ENCODE measurements around the gene DNAJB6. TPM values are rescaled to one million over a fixed set of nuclear protein-coding genes. Genes with fewer than 3 reads are reported as not detected.

The DNAJB6 gene
- total and polyA plus RNA-seq, 7 experiments from 2014 or later, result 79.8 to 219 (median 114) TPM

GRCh38 chr7:157461573-157462418 is 125.0 kb downstream of the DNAJB6 start:
- Histone ChIP-seq H3K4me3 (ENCODE audit: low read length) (no peak overlapping the region), H3K4me1 (ENCODE audit: control insufficient read depth in 2 of 2, insufficient read depth in 2 of 2, low read length in 2 of 2) (no peaks in the 10 kb centered on the region), H3K27me3 (ENCODE audit: control insufficient read depth in 2 of 2, insufficient read depth in 2 of 2, low read length in 2 of 2) (no peaks in the 10 kb centered on the region), H3K36me3 (ENCODE audit: control insufficient read depth in 2 of 3, insufficient read depth in 3 of 3, low read length in 3 of 3) (no peaks in the 10 kb centered on the region), H3K9me3 (ENCODE audit: control insufficient read depth in 2 of 3, low read length in 3 of 3) (no peaks in the 10 kb centered on the region), H3K27ac (ENCODE audit: low read depth, low read length) (no peak overlapping the region)
- Mint-ChIP-seq H3K27me3 (peaks cover 0 to 52% (median 0%) of the 10 kb centered on the region in 5 donors), H3K4me3 (peak overlapping the region in 1 of 10 donors; percentile 42), H3K4me1 (peaks cover 9 to 29% (median 20%) of the 10 kb centered on the region in 7 donors), H3K9me3 (no peaks in the 10 kb centered on the region), H3K27ac (peak overlapping the region in 5 of 9 donors; percentile 14 to 78 (median 51)), H3K36me3 (no peaks in the 10 kb centered on the region)
- ATAC-seq (no peak), DNase-seq (no peak)
- ChIA-PET POLR2A (interaction anchor here (1.7 kb wide), 1 partner anchor 10 kb away, joined by 8 read pairs; no protein-coding TSS in a partner anchor), CTCF (interaction anchor here (0.8 kb wide), 1 partner anchor 9 kb away, joined by 5 read pairs; no protein-coding TSS in a partner anchor)
- intact Hi-C loops (cut with micrococcal nuclease), result no loop called here

- CTCF ChIA-PET, result no interaction called here
- peak overlapping the region in 1 of 10 donors; percentile 5 for H3K4me3 Mint-ChIP-seq
- H3K27me3 Mint-ChIP-seq, result peaks cover 0 to 49% (median 0%) of the 10 kb centered on the region in 5 donors
- H3K27ac Mint-ChIP-seq, result peak overlapping the region in 7 of 9 donors; percentile 1 to 94 (median 76)
- no peaks in the 10 kb centered on the region for H3K4me1 ChIP-seq (ENCODE audit: control insufficient read depth in 2 of 2, insufficient read depth in 2 of 2, low read length in 2 of 2)
- POLR2A ChIA-PET, result interaction anchor here (0.5 to 1.7 kb wide), 2 partner anchors 9 to 177 kb away, joined by 3 to 8 read pairs; no protein-coding TSS in a partner anchor
- no peak overlapping the region for H3K4me3 ChIP-seq (ENCODE audit: low read length)
- no peaks in the 10 kb centered on the region for H3K9me3 ChIP-seq (ENCODE audit: control insufficient read depth in 2 of 3, low read length in 3 of 3)
- ATAC-seq (no peak), DNase-seq (no peak)
- peaks cover 9 to 29% (median 20%) of the 10 kb centered on the region in 7 donors for H3K4me1 Mint-ChIP-seq
- no peak overlapping the region for H3K27ac ChIP-seq (ENCODE audit: low read depth, low read length)
- no peaks in the 10 kb centered on the region for H3K36me3 ChIP-seq (ENCODE audit: control insufficient read depth in 2 of 3, insufficient read depth in 3 of 3, low read length in 3 of 3)
- H3K36me3 Mint-ChIP-seq, result no peaks in the 10 kb centered on the region
- intact Hi-C loops (cut with micrococcal nuclease), result no loop called here
- H3K9me3 Mint-ChIP-seq, result no peaks in the 10 kb centered on the region
- H3K27me3 ChIP-seq (ENCODE audit: control insufficient read depth in 2 of 2, insufficient read depth in 2 of 2, low read length in 2 of 2), result no peaks in the 10 kb centered on the region
Observed at GRCh38 chr7:157462419-157462771, 125.6 kb downstream of the DNAJB6 start.

- H3K4me3 ChIP-seq (ENCODE audit: low read length), result no peak overlapping the region
- Mint-ChIP-seq H3K9me3 (no peaks in the 10 kb centered on the region), H3K27ac (peak overlapping the region in 8 of 9 donors; percentile 1 to 94 (median 77)), H3K27me3 (peaks cover 0 to 44% (median 0%) of the 10 kb centered on the region in 5 donors), H3K36me3 (no peaks in the 10 kb centered on the region), H3K4me1 (peaks cover 9 to 31% (median 20%) of the 10 kb centered on the region in 7 donors), H3K4me3 (peak overlapping the region in 1 of 10 donors; percentile 5)
- ChIA-PET POLR2A (interaction anchor here (0.5 to 1.7 kb wide), 2 partner anchors 9 to 177 kb away, joined by 3 to 8 read pairs; no protein-coding TSS in a partner anchor), CTCF (no interaction called here)
- no peaks in the 10 kb centered on the region for H3K4me1 ChIP-seq (ENCODE audit: control insufficient read depth in 2 of 2, insufficient read depth in 2 of 2, low read length in 2 of 2)
- H3K27me3 ChIP-seq (ENCODE audit: control insufficient read depth in 2 of 2, insufficient read depth in 2 of 2, low read length in 2 of 2), result no peaks in the 10 kb centered on the region
- no peaks in the 10 kb centered on the region for H3K36me3 ChIP-seq (ENCODE audit: control insufficient read depth in 2 of 3, insufficient read depth in 3 of 3, low read length in 3 of 3)
- intact Hi-C loops (cut with micrococcal nuclease), result no loop called here
- no peaks in the 10 kb centered on the region for H3K9me3 ChIP-seq (ENCODE audit: control insufficient read depth in 2 of 3, low read length in 3 of 3)
- DNase-seq (no peak), ATAC-seq (peak; percentile 18)
- H3K27ac ChIP-seq (ENCODE audit: low read depth, low read length), result no peak overlapping the region
Observed at GRCh38 chr7:157462840-157463239, 126.0 kb downstream of the DNAJB6 start.

GRCh38 chr7:157463245-157463644 is 126.4 kb downstream of the DNAJB6 start:
- H3K4me3 Mint-ChIP-seq, result no peak overlapping the region
- DNase-seq, result no peak
- peaks cover 0 to 41% (median 0%) of the 10 kb centered on the region in 5 donors for H3K27me3 Mint-ChIP-seq
- ATAC-seq, result no peak
- H3K9me3 Mint-ChIP-seq, result no peaks in the 10 kb centered on the region
- no peak overlapping the region for H3K27ac ChIP-seq (ENCODE audit: low read depth, low read length)
- no peak overlapping the region for H3K4me3 ChIP-seq (ENCODE audit: low read length)
- H3K36me3 ChIP-seq (ENCODE audit: control insufficient read depth in 2 of 3, insufficient read depth in 3 of 3, low read length in 3 of 3), result no peaks in the 10 kb centered on the region
- no peaks in the 10 kb centered on the region for H3K36me3 Mint-ChIP-seq
- no peaks in the 10 kb centered on the region for H3K4me1 ChIP-seq (ENCODE audit: control insufficient read depth in 2 of 2, insufficient read depth in 2 of 2, low read length in 2 of 2)
- intact Hi-C loops (cut with micrococcal nuclease), result no loop called here
- H3K27me3 ChIP-seq (ENCODE audit: control insufficient read depth in 2 of 2, insufficient read depth in 2 of 2, low read length in 2 of 2), result no peaks in the 10 kb centered on the region
- ChIA-PET POLR2A (interaction anchor here (0.5 to 1.7 kb wide), 2 partner anchors 8 to 176 kb away, joined by 3 to 8 read pairs; no protein-coding TSS in a partner anchor), CTCF (no interaction called here)
- peak overlapping the region in 4 of 9 donors; percentile 2 to 94 (median 80) for H3K27ac Mint-ChIP-seq
- no peaks in the 10 kb centered on the region for H3K9me3 ChIP-seq (ENCODE audit: control insufficient read depth in 2 of 3, low read length in 3 of 3)
- peaks cover 9 to 32% (median 20%) of the 10 kb centered on the region in 7 donors for H3K4me1 Mint-ChIP-seq

GRCh38 chr7:157464111-157464970 is 127.5 kb downstream of the DNAJB6 start:
- H3K36me3 ChIP-seq (ENCODE audit: control insufficient read depth in 2 of 3, insufficient read depth in 3 of 3, low read length in 3 of 3), result no peaks in the 10 kb centered on the region
- no peak for DNase-seq
- Mint-ChIP-seq H3K27me3 (peaks cover 0 to 35% (median 0%) of the 10 kb centered on the region in 5 donors), H3K4me1 (peaks cover 9 to 32% (median 20%) of the 10 kb centered on the region in 7 donors), H3K4me3 (no peak overlapping the region), H3K36me3 (no peaks in the 10 kb centered on the region), H3K27ac (peak overlapping the region in 5 of 9 donors; percentile 28 to 53 (median 36)), H3K9me3 (no peaks in the 10 kb centered on the region)
- no peak overlapping the region for H3K4me3 ChIP-seq (ENCODE audit: low read length)
- H3K4me1 ChIP-seq (ENCODE audit: control insufficient read depth in 2 of 2, insufficient read depth in 2 of 2, low read length in 2 of 2), result no peaks in the 10 kb centered on the region
- ChIA-PET CTCF (no interaction called here), POLR2A (no interaction called here)
- no peaks in the 10 kb centered on the region for H3K9me3 ChIP-seq (ENCODE audit: control insufficient read depth in 2 of 3, low read length in 3 of 3)
- H3K27me3 ChIP-seq (ENCODE audit: control insufficient read depth in 2 of 2, insufficient read depth in 2 of 2, low read length in 2 of 2), result no peaks in the 10 kb centered on the region
- no peak for ATAC-seq
- H3K27ac ChIP-seq (ENCODE audit: low read depth, low read length), result no peak overlapping the region
- intact Hi-C loops (cut with micrococcal nuclease), result no loop called here

GRCh38 chr7:157464971-157465886 is 128.4 kb downstream of the DNAJB6 start:
- H3K27ac ChIP-seq (ENCODE audit: low read depth, low read length), result no peak overlapping the region
- H3K27me3 Mint-ChIP-seq, result peaks cover 0 to 32% (median 0%) of the 10 kb centered on the region in 5 donors
- no peak for DNase-seq

More at GRCh38 chr7:157464971-157465886, 128.4 kb downstream of the DNAJB6 start:
- H3K27ac Mint-ChIP-seq, result peak overlapping the region in 2 of 9 donors; percentile 28 to 47
- Histone ChIP-seq H3K4me1 (ENCODE audit: control insufficient read depth in 2 of 2, insufficient read depth in 2 of 2, low read length in 2 of 2) (no peaks in the 10 kb centered on the region), H3K4me3 (ENCODE audit: low read length) (no peak overlapping the region), H3K36me3 (ENCODE audit: control insufficient read depth in 2 of 3, insufficient read depth in 3 of 3, low read length in 3 of 3) (no peaks in the 10 kb centered on the region), H3K27me3 (ENCODE audit: control insufficient read depth in 2 of 2, insufficient read depth in 2 of 2, low read length in 2 of 2) (no peaks in the 10 kb centered on the region), H3K9me3 (ENCODE audit: control insufficient read depth in 2 of 3, low read length in 3 of 3) (no peaks in the 10 kb centered on the region)
- no peaks in the 10 kb centered on the region for H3K36me3 Mint-ChIP-seq
- ChIA-PET POLR2A (no interaction called here), CTCF (no interaction called here)
- intact Hi-C loops (cut with micrococcal nuclease), result no loop called here
- no peak overlapping the region for H3K4me3 Mint-ChIP-seq
- peaks cover 9 to 33% (median 20%) of the 10 kb centered on the region in 7 donors for H3K4me1 Mint-ChIP-seq
- peaks cover 0 to 2% (median 0%) of the 10 kb centered on the region in 11 donors for H3K9me3 Mint-ChIP-seq
- no peak for ATAC-seq

Data from naive thymus-derived CD4-positive, alpha-beta T cell (primary cell).